MM.1S (cell line): ENCODE data around the gene SURF6.

ENCODE experiments used
- DNase-seq: peaks from one replicate; pipeline ENCODE4 v3.0.0-alpha.2; 2015
- H2AFZ ChIP-seq: fragments of 300-600 bp; sonication (generic); 2 replicates; pipeline ENCODE4 v1.6.0; 2016; ENCODE audit warnings: antibody characterized with exemption, low read length
- H3F3A ChIP-seq: fragments of 300-600 bp; sonication (generic); 2 replicates; pipeline ENCODE4 v1.6.1; 2016; ENCODE audit warnings: mild to moderate bottlenecking, antibody characterized with exemption, low read length, moderate library complexity, mixed read lengths; ENCODE audit not compliant: insufficient read depth
- H3K27ac ChIP-seq: fragments of 300-600 bp; sonication (generic); 2 replicates; pipeline ENCODE4 v1.5.1; 2016; ENCODE audit warnings: mild to moderate bottlenecking, low read length
- H3K27me3 ChIP-seq: fragments of 300-600 bp; sonication (generic); replicated peaks from 2 replicates; pipeline ENCODE4 v1.6.0; 2016; ENCODE audit warnings: low read length; ENCODE audit not compliant: insufficient read depth
- H3K36me3 ChIP-seq: fragments of 300-600 bp; sonication (generic); replicated peaks from 2 replicates; pipeline ENCODE4 v1.6.1; 2016; ENCODE audit warnings: mild to moderate bottlenecking, low read length, mixed read lengths; ENCODE audit not compliant: insufficient read depth
- H3K4me1 ChIP-seq: fragments of 300-600 bp; sonication (generic); 2 replicates; pipeline ENCODE4 v1.6.1; 2016; ENCODE audit warnings: low read length, mixed read lengths
- H3K4me2 ChIP-seq: fragments of 300-600 bp; sonication (generic); 2 replicates; pipeline ENCODE4 v1.6.0; 2016; ENCODE audit warnings: low read depth, low read length
- H3K4me3 ChIP-seq: fragments of 300-600 bp; sonication (generic); 2 replicates; pipeline ENCODE4 v1.5.1; 2016; ENCODE audit warnings: low read length, mixed read lengths
- H3K79me2 ChIP-seq: fragments of 300-600 bp; sonication (generic); 2 replicates; pipeline ENCODE4 v1.6.1; 2016; ENCODE audit warnings: mixed run types, low read length, mixed read lengths
- H3K9ac ChIP-seq: fragments of 300-600 bp; sonication (generic); 2 replicates; pipeline ENCODE4 v1.6.1; 2016; ENCODE audit warnings: low read length, mixed read lengths
- H3K9me2 ChIP-seq: fragments of 300-600 bp; sonication (generic); replicated peaks from 2 replicates; pipeline ENCODE4 v1.6.1; 2016; ENCODE audit warnings: mild to moderate bottlenecking, low read length, mixed read lengths; ENCODE audit not compliant: insufficient read depth
- H3K9me3 ChIP-seq: fragments of 300-600 bp; sonication (generic); replicated peaks from 2 replicates; pipeline ENCODE4 v1.6.1; 2016; ENCODE audit warnings: mild to moderate bottlenecking, low read length, mixed read lengths; ENCODE audit not compliant: insufficient read depth
- H4K20me1 ChIP-seq: fragments of 300-600 bp; sonication (generic); 2 replicates; pipeline ENCODE4 v1.6.1; 2016; ENCODE audit warnings: mild to moderate bottlenecking, low read length, moderate library complexity, mixed read lengths; ENCODE audit not compliant: insufficient read depth
- CTCF ChIP-seq: fragments of 300-600 bp; sonication (generic); IDR thresholded peaks from 2 replicates; pipeline ENCODE4 v1.5.1; 2016; ENCODE audit warnings: antibody characterized with exemption, low read length, mixed read lengths
- EZH2 ChIP-seq: fragments of 300-600 bp; sonication (generic); optimal IDR thresholded peaks from 2 replicates; pipeline ENCODE3; 2017; ENCODE audit warnings: low read depth, mild to moderate bottlenecking, antibody characterized with exemption, low read length, mixed read lengths
- EZH2phosphoT487 ChIP-seq: fragments of 300-600 bp; sonication (generic); IDR thresholded peaks from 2 replicates; pipeline ENCODE4 v1.6.1; 2018; ENCODE audit warnings: antibody characterized with exemption, low read length

SURF6 gene

GRCh38 chr9:133347515-133347984 is 11.6 kb upstream of the SURF6 start:
- no peaks in the 10 kb centered on the region for H3K9me3 ChIP-seq
- DNase-seq = peak; percentile 43
- peaks cover 17% of the 10 kb centered on the region for H3K36me3 ChIP-seq
- TF ChIP-seq EZH2phosphoT487 (no peak), EZH2 (no peak), CTCF (no peak)
- peaks cover 58% of the 10 kb centered on the region for H3K79me2 ChIP-seq
- H3K9me2 ChIP-seq = no peaks in the 10 kb centered on the region
- peak overlapping the region; percentile 97 for H3K4me3 ChIP-seq
- H3F3A ChIP-seq = peaks cover 45% of the 10 kb centered on the region
- peak overlapping the region; percentile 83; the same call in 1 of the 2 replicates for H3K27ac ChIP-seq
- peaks cover 11% of the 10 kb centered on the region for H4K20me1 ChIP-seq
- peak overlapping the region; percentile 99 for H3K9ac ChIP-seq
- H3K4me1 ChIP-seq = peaks cover 17% of the 10 kb centered on the region; the same call in 1 of the 2 replicates
- H2AFZ ChIP-seq = peak overlapping the region; percentile 66
- no peaks in the 10 kb centered on the region for H3K27me3 ChIP-seq
- H3K4me2 ChIP-seq = peak overlapping the region; percentile 88; the same call in 1 of the 2 replicates

DNA sequence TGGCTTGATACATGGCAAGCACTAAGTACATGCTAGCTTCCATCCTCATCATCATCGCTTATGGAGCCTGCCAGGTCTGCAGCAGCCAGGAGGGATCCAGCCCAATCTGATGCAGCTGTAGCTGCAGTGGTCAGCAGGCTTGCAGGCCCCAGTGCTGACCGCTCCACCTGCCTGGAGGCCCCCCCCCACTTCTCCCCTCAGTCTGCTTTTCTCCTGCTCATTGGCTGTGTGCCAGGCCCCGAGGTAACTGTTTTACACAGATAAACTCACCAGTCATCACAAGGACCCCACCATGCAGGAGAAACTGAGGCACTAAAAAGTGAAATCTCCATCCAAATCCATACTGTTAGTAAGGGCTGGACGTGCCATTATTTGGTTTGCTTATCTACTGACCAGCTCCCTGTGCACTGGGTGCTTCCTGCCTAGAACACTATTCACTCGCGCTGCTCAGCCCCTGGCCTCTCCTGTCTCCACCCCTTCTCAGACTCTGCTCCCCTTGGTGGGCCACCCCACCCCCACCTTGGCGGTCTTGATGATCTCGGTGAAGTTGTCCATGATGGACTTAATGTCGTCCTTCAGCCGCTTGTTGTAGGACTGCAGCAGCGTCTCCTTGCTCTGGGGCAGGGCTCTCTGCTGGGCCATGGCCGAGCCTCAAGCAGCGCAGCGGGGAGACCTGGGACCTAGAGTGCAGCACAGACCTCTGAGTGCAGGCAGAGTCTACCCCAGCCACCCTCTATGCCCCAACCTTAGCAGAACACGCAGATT is 10.2 kb upstream of the SURF6 start:
- DNase-seq = no peak
- peaks cover 17% of the 10 kb centered on the region for H3K36me3 ChIP-seq
- H3K9ac ChIP-seq = peak overlapping the region; percentile 84; the same call in 1 of the 2 replicates
- no peaks in the 10 kb centered on the region for H3K27me3 ChIP-seq
- peaks cover 4% of the 10 kb centered on the region; the same call in 1 of the 2 replicates for H4K20me1 ChIP-seq
- peak overlapping the region; percentile 97 for H3K4me3 ChIP-seq
- no peak overlapping the region for H2AFZ ChIP-seq
- peak overlapping the region; percentile 88 for H3K4me2 ChIP-seq
- TF ChIP-seq EZH2phosphoT487 = no peak
- TF ChIP-seq CTCF = no peak
- TF ChIP-seq EZH2 = no peak
- no peak overlapping the region for H3K27ac ChIP-seq
- H3K9me2 ChIP-seq = no peaks in the 10 kb centered on the region
- peaks cover 32% of the 10 kb centered on the region for H3F3A ChIP-seq
- peaks cover 17% of the 10 kb centered on the region; the same call in 1 of the 2 replicates for H3K4me1 ChIP-seq
- H3K79me2 ChIP-seq = peaks cover 58% of the 10 kb centered on the region
- no peaks in the 10 kb centered on the region for H3K9me3 ChIP-seq

DNA sequence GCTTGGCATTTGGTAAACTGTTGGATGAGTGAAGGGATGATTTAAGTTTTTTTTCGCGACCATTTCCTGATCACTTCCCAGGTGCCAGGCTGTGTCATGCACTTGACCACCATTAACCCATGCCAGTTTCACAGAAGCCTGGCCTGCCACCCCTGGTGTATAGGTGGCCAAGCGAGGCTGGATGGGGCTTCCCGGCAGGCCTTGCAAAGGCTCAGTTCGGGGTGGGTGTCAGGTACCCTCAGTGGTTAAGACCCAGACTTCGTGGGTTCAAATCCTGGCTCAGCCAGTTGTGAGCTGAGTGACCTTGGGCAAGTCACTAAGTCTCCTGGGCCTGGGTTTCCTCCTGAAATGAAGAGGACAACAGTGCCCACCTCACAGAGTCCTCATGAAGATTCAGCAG is 9.6 kb upstream of the SURF6 start:
- Histone ChIP-seq H3K9me3 (no peaks in the 10 kb centered on the region), H3K27ac (no peak overlapping the region), H3K4me3 (no peak overlapping the region), H3K27me3 (no peaks in the 10 kb centered on the region), H3F3A (peaks cover 26% of the 10 kb centered on the region), H3K79me2 (peaks cover 54% of the 10 kb centered on the region), H3K4me2 (no peak overlapping the region), H3K9ac (no peak overlapping the region), H3K9me2 (no peaks in the 10 kb centered on the region), H3K4me1 (peaks cover 17% of the 10 kb centered on the region; the same call in 1 of the 2 replicates), H4K20me1 (peaks cover 4% of the 10 kb centered on the region; the same call in 1 of the 2 replicates), H2AFZ (no peak overlapping the region), H3K36me3 (peaks cover 12% of the 10 kb centered on the region)
- TF ChIP-seq EZH2phosphoT487 (no peak), EZH2 (no peak), CTCF (no peak)
- DNase-seq = no peak
